GM23338 (cell line): ENCODE results near the gene GLCCI1. TPM values are rescaled to one million over a fixed set of nuclear protein-coding genes. Genes with fewer than 3 reads are reported as not detected.

Source experiments
- ATAC-seq: fragments of 200-7000 bp; cut with Tn5 transposase; 3 replicates; pipeline ENCODE4 v1.9.1; 2020
- DNase-seq: peaks from one replicate; pipeline ENCODE4 v3.0.0-alpha.2; 2015; ENCODE audit warnings: low spot score
- H2AFZ ChIP-seq: fragments of 200-600 bp; sonication (generic); 2 replicates; pipeline ENCODE4 v1.8.0; 2016; ENCODE audit warnings: antibody characterized with exemption, mild to moderate bottlenecking, moderate library complexity
- H3F3A ChIP-seq: fragments of 200-600 bp; sonication (generic); replicated peaks from 2 replicates; pipeline ENCODE4 v1.8.0; 2017; ENCODE audit warnings: antibody characterized with exemption, mixed run types, low read depth
- H3K27ac ChIP-seq: fragments of 200-600 bp; sonication (generic); 2 replicates; pipeline ENCODE4 v1.6.1; 2016; ENCODE audit warnings: low read depth
- H3K27me3 ChIP-seq: fragments of 200-600 bp; sonication (generic); 2 replicates; pipeline ENCODE4 v1.8.0; 2016; ENCODE audit warnings: mild to moderate bottlenecking, mixed run types, moderate library complexity; ENCODE audit not compliant: insufficient read depth
- H3K36me3 ChIP-seq: fragments of 200-600 bp; sonication (generic); 2 replicates; pipeline ENCODE4 v1.8.0; 2016; ENCODE audit warnings: mild to moderate bottlenecking; ENCODE audit not compliant: insufficient read depth
- H3K4me1 ChIP-seq: fragments of 200-600 bp; sonication (generic); 2 replicates; pipeline ENCODE4 v1.8.0; 2016; ENCODE audit warnings: mild to moderate bottlenecking, moderate library complexity; ENCODE audit not compliant: insufficient read depth
- H3K4me2 ChIP-seq: fragments of 200-600 bp; sonication (generic); 2 replicates; pipeline ENCODE4 v1.7.1; 2017; ENCODE audit warnings: mixed run types
- H3K4me3 ChIP-seq: fragments of 200-600 bp; sonication (generic); 2 replicates; pipeline ENCODE4 v1.6.1; 2016; ENCODE audit warnings: mixed run types
- H3K79me2 ChIP-seq: fragments of 200-600 bp; sonication (generic); replicated peaks from 2 replicates; pipeline ENCODE4 v1.8.0; 2017; ENCODE audit warnings: mild to moderate bottlenecking; ENCODE audit not compliant: insufficient read depth
- H3K9me2 ChIP-seq: fragments of 200-600 bp; sonication (generic); 2 replicates; pipeline ENCODE4 v1.8.0; 2017; ENCODE audit not compliant: insufficient read depth
- H4K20me1 ChIP-seq: fragments of 200-600 bp; sonication (generic); replicated peaks from 2 replicates; pipeline ENCODE4 v1.8.0; 2017; ENCODE audit warnings: mild to moderate bottlenecking; ENCODE audit not compliant: insufficient read depth
- H3K27ac Mint-ChIP-seq: 2 replicates; pipeline ENCODE4 v1.8.0; 2020; ENCODE audit warnings: inconsistent platforms, mild to moderate bottlenecking, moderate library complexity, mixed read lengths
- H3K27me3 Mint-ChIP-seq: 3 replicates; pipeline ENCODE4 v1.8.0; 2022; ENCODE audit warnings: low read depth, mild to moderate bottlenecking, moderate library complexity, mixed read lengths, inconsistent platforms; ENCODE audit not compliant: insufficient read depth, poor library complexity
- H3K36me3 Mint-ChIP-seq: 3 replicates; pipeline ENCODE4 v1.8.0; 2021; ENCODE audit warnings: low read depth, mild to moderate bottlenecking, inconsistent platforms, moderate library complexity, mixed read lengths
- H3K4me1 Mint-ChIP-seq: 3 replicates; pipeline ENCODE4 v1.8.0; 2020; ENCODE audit warnings: mild to moderate bottlenecking, inconsistent platforms, mixed read lengths
- H3K4me3 Mint-ChIP-seq: 3 replicates; pipeline ENCODE4 v1.8.0; 2021; ENCODE audit warnings: moderate library complexity, mild to moderate bottlenecking, inconsistent platforms, mixed read lengths
- H3K9me3 Mint-ChIP-seq: 3 replicates; pipeline ENCODE4 v1.8.0; 2020; ENCODE audit warnings: moderate library complexity, mild to moderate bottlenecking, inconsistent platforms, mixed read lengths
- CREB1 ChIP-seq: fragments of 250-450 bp; sonication (Bioruptor Pico); IDR thresholded peaks from 2 replicates; pipeline ENCODE4 v1.5.0; 2020; ENCODE audit warnings: low read depth, mild to moderate bottlenecking, moderate library complexity
- CTCF ChIP-seq, 2 experiments: fragments of 200-600 bp in 1 of 2; sonication (generic) in 1 of 2; conservative IDR thresholded peaks; 2 replicates each; pipeline versions ENCODE4 v1.5.1 to v1.6.1; 2016 to 2017; ENCODE audit warnings: antibody characterized with exemption in 2 of 2, low read depth in 2 of 2, mild to moderate bottlenecking in 2 of 2, moderate library complexity in 1 of 2
- EZH2 ChIP-seq: fragments of 200-600 bp; sonication (generic); IDR thresholded peaks from one replicate; pipeline ENCODE4 v1.8.0; 2017; ENCODE audit warnings: antibody characterized with exemption, mild to moderate bottlenecking, low read depth; ENCODE audit not compliant: unreplicated experiment
- EZH2phosphoT487 ChIP-seq: fragments of 200-600 bp; sonication (generic); IDR thresholded peaks from one replicate; pipeline ENCODE4 v1.8.1; 2018; ENCODE audit warnings: antibody characterized with exemption; ENCODE audit not compliant: unreplicated experiment
- JUNB ChIP-seq: IDR thresholded peaks from one replicate; pipeline ENCODE4 v1.6.1; 2016; ENCODE audit warnings: antibody characterized with exemption; ENCODE audit not compliant: unreplicated experiment
- NANOG ChIP-seq: IDR thresholded peaks from 2 replicates; pipeline ENCODE4 v1.6.1; 2016; ENCODE audit warnings: antibody characterized with exemption, borderline replicate concordance
- POLR2AphosphoS5 ChIP-seq: IDR thresholded peaks from 2 replicates; pipeline ENCODE4 v1.6.1; 2016; ENCODE audit warnings: antibody characterized with exemption, low read depth
- REST ChIP-seq: IDR thresholded peaks from one replicate; pipeline ENCODE4 v1.6.1; 2018; ENCODE audit warnings: antibody characterized with exemption; ENCODE audit not compliant: unreplicated experiment
- STAT1 ChIP-seq: IDR thresholded peaks from one replicate; pipeline ENCODE4 v1.6.1; 2016; ENCODE audit warnings: antibody characterized with exemption; ENCODE audit not compliant: unreplicated experiment
- ZNF331 ChIP-seq: fragments of 250-450 bp; sonication (Bioruptor Pico); IDR thresholded peaks from 2 replicates; pipeline ENCODE4 v1.5.0; 2020; ENCODE audit warnings: low read depth, mild to moderate bottlenecking, moderate library complexity
- ZNF462 ChIP-seq: fragments of 250-450 bp; sonication (Bioruptor Pico); IDR thresholded peaks from 2 replicates; pipeline ENCODE4 v1.5.0; 2020; ENCODE audit warnings: mild to moderate bottlenecking, moderate library complexity
- polyA plus RNA-seq: library from polyadenylated mRNA; unstranded; fragments of >200 nt; fragmentation: Nextera tagmentation; extraction: Ambion mirVana; gene quantifications from 2 replicates; pipeline ENCODE4 v1.2.1, GENCODE V29; 2016
- total RNA-seq: library from RNA; depleted of rRNA; stranded (reverse); fragments of >200 nt; shearing (Covaris generic); gene quantifications from 2 replicates; pipeline ENCODE4 v1.2.3, GENCODE V29; 2014
- TF ChIP-seq, protein P1 (sequence below): IDR thresholded peaks from 2 replicates; pipeline ENCODE4 v1.6.1; 2016; ENCODE audit warnings: antibody characterized with exemption

GLCCI1 gene
- total and polyA plus RNA-seq, 2 experiments from 2014 or later: 15.0 to 15.7 TPM

GRCh38 chr7:7921830-7922229 lies 46.8 kb upstream of the GLCCI1 start:
- DNase-seq (no peak), ATAC-seq (no peak)
- no peak overlapping the region for H3K27ac ChIP-seq
- no peaks in the 10 kb centered on the region for H4K20me1 ChIP-seq
- H3K27me3 Mint-ChIP-seq: no peaks in the 10 kb centered on the region
- no peaks in the 10 kb centered on the region for H3K36me3 ChIP-seq
- H3K4me2 ChIP-seq: no peak overlapping the region
- H3K4me1 Mint-ChIP-seq: peaks cover 55% of the 10 kb centered on the region
- H2AFZ ChIP-seq: no peak overlapping the region
- TF ChIP-seq EZH2phosphoT487: no peak
- TF ChIP-seq EZH2: no peak
- no peak for TF ChIP-seq CREB1 (CRISPR knock-in tag)
- no peak for TF ChIP-seq POLR2AphosphoS5
- no peak for TF ChIP-seq REST
- TF ChIP-seq ZNF462 (CRISPR knock-in tag): no peak
- TF ChIP-seq STAT1: no peak
- TF ChIP-seq CTCF (conservative IDR thresholded peaks at IDR 0.05; ENCODE audit: low read depth in 2 of 2): no peak
- no peak for TF ChIP-seq NANOG
- no peak for TF ChIP-seq ZNF331
- TF ChIP-seq, protein P1, sequence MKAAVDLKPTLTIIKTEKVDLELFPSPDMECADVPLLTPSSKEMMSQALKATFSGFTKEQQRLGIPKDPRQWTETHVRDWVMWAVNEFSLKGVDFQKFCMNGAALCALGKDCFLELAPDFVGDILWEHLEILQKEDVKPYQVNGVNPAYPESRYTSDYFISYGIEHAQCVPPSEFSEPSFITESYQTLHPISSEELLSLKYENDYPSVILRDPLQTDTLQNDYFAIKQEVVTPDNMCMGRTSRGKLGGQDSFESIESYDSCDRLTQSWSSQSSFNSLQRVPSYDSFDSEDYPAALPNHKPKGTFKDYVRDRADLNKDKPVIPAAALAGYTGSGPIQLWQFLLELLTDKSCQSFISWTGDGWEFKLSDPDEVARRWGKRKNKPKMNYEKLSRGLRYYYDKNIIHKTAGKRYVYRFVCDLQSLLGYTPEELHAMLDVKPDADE: no peak
- TF ChIP-seq JUNB: no peak
- H3K4me3 Mint-ChIP-seq: no peak overlapping the region
- no peaks in the 10 kb centered on the region for H3K27me3 ChIP-seq
- no peak overlapping the region for H3K27ac Mint-ChIP-seq
- H3K36me3 Mint-ChIP-seq: no peaks in the 10 kb centered on the region
- H3K79me2 ChIP-seq: no peaks in the 10 kb centered on the region
- no peaks in the 10 kb centered on the region for H3K9me3 Mint-ChIP-seq
- H3F3A ChIP-seq: no peaks in the 10 kb centered on the region
- peaks cover 58% of the 10 kb centered on the region for H3K4me1 ChIP-seq
- H3K9me2 ChIP-seq: 0 out of 2 replicates have a peak, but pooled peaks cover 3% of the 10 kb centered on the region
- H3K4me3 ChIP-seq: no peak overlapping the region
